ENCODE measurements around the gene LMAN1.

The LMAN1 gene

GRCh38 chr18:59383851-59384250 lies 24.8 kb upstream of the LMAN1 start:
- Histone ChIP-seq H3K9ac (ENCODE audit: low read length) (no peak overlapping the region), H3K9me3 (ENCODE audit: low read length) (no peaks in the 10 kb centered on the region), H3K27me3 (ENCODE audit: insufficient read depth, low read length) (0 out of 2 replicates have a peak, but pooled peaks cover 4% of the 10 kb centered on the region), H2AFZ (ENCODE audit: low read length) (no peak overlapping the region), H3K36me3 (ENCODE audit: insufficient read depth, low read length) (no peaks in the 10 kb centered on the region), H3K27ac (ENCODE audit: low read depth, low read length, poor library complexity, severe bottlenecking) (no peak overlapping the region), H3K4me1 (ENCODE audit: insufficient read depth, low read length, severe bottlenecking) (no peaks in the 10 kb centered on the region), H3K9me2 (ENCODE audit: low read depth, low read length) (no peaks in the 10 kb centered on the region), H3K79me2 (ENCODE audit: insufficient read depth, low read length) (no peaks in the 10 kb centered on the region), H3K4me2 (ENCODE audit: low read length) (no peak overlapping the region), H4K20me1 (ENCODE audit: insufficient read depth, low read length) (no peaks in the 10 kb centered on the region), H3K4me3 (ENCODE audit: low read depth, low read length, poor library complexity, severe bottlenecking) (no peak overlapping the region), H3F3A (ENCODE audit: insufficient read depth, low read length) (no peaks in the 10 kb centered on the region)
- TF ChIP-seq EZH2 (IDR thresholded peaks at IDR 0.05; ENCODE audit: borderline replicate concordance, low read length), result no peak
- no peak for TF ChIP-seq CTCF (IDR thresholded peaks at IDR 0.05; ENCODE audit: low read length)

- no peak overlapping the region for H3K4me3 ChIP-seq (ENCODE audit: low read depth, low read length, poor library complexity, severe bottlenecking)
- no peaks in the 10 kb centered on the region for H3F3A ChIP-seq (ENCODE audit: insufficient read depth, low read length)
- H3K27ac ChIP-seq (ENCODE audit: low read depth, low read length, poor library complexity, severe bottlenecking), result no peak overlapping the region
- 0 out of 2 replicates have a peak, but pooled peaks cover 1% of the 10 kb centered on the region for H3K27me3 ChIP-seq (ENCODE audit: insufficient read depth, low read length)
- no peaks in the 10 kb centered on the region for H3K36me3 ChIP-seq (ENCODE audit: insufficient read depth, low read length)
- H3K9me2 ChIP-seq (ENCODE audit: low read depth, low read length), result no peaks in the 10 kb centered on the region
- H3K9ac ChIP-seq (ENCODE audit: low read length), result no peak overlapping the region
- H2AFZ ChIP-seq (ENCODE audit: low read length), result no peak overlapping the region
- no peaks in the 10 kb centered on the region for H3K4me1 ChIP-seq (ENCODE audit: insufficient read depth, low read length, severe bottlenecking)
- H4K20me1 ChIP-seq (ENCODE audit: insufficient read depth, low read length), result no peaks in the 10 kb centered on the region
- TF ChIP-seq EZH2 (IDR thresholded peaks at IDR 0.05; ENCODE audit: borderline replicate concordance, low read length) (no peak), CTCF (IDR thresholded peaks at IDR 0.05; ENCODE audit: low read length) (no peak)
- no peak overlapping the region for H3K4me2 ChIP-seq (ENCODE audit: low read length)
- no peaks in the 10 kb centered on the region for H3K9me3 ChIP-seq (ENCODE audit: low read length)
- no peaks in the 10 kb centered on the region for H3K79me2 ChIP-seq (ENCODE audit: insufficient read depth, low read length)
Observed at GRCh38 chr18:59382383-59382782, 23.3 kb upstream of the LMAN1 start.

DNA sequence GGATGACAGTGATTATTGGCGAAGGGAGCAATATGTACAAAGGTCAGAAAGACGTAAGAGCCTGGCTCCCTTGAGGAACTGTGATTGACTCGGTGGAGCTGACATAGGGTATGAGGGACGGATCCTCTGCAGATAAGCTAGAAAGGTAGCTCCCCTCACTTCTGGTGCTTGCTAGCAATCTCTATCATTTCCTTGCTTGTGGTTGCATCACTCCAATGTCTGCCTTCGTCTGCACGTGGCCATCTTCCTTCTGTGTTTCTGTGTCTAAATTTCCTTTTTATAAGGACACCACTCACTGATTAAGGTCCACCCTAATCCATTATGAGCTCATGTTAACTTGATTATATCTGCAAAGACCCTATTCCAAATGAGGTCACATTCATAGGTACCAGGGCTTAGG lies 22.9 kb upstream of the LMAN1 start:
- Histone ChIP-seq H3K9me2 (ENCODE audit: low read depth, low read length) (no peaks in the 10 kb centered on the region), H3K36me3 (ENCODE audit: insufficient read depth, low read length) (no peaks in the 10 kb centered on the region), H3K27me3 (ENCODE audit: insufficient read depth, low read length) (no peaks in the 10 kb centered on the region), H3K4me2 (ENCODE audit: low read length) (no peak overlapping the region), H3K4me3 (ENCODE audit: low read depth, low read length, poor library complexity, severe bottlenecking) (no peak overlapping the region), H3K9ac (ENCODE audit: low read length) (no peak overlapping the region), H4K20me1 (ENCODE audit: insufficient read depth, low read length) (no peaks in the 10 kb centered on the region), H3K79me2 (ENCODE audit: insufficient read depth, low read length) (no peaks in the 10 kb centered on the region), H3K27ac (ENCODE audit: low read depth, low read length, poor library complexity, severe bottlenecking) (no peak overlapping the region), H3F3A (ENCODE audit: insufficient read depth, low read length) (no peaks in the 10 kb centered on the region), H3K4me1 (ENCODE audit: insufficient read depth, low read length, severe bottlenecking) (no peaks in the 10 kb centered on the region), H2AFZ (ENCODE audit: low read length) (no peak overlapping the region), H3K9me3 (ENCODE audit: low read length) (no peaks in the 10 kb centered on the region)
- no peak for TF ChIP-seq EZH2 (IDR thresholded peaks at IDR 0.05; ENCODE audit: borderline replicate concordance, low read length)
- no peak for TF ChIP-seq CTCF (IDR thresholded peaks at IDR 0.05; ENCODE audit: low read length)
